Muscle of arm (tissue), 12 donors: ENCODE data around the gene RBM20. TPM values are rescaled to one million over a fixed set of nuclear protein-coding genes. Genes with fewer than 3 reads are reported as not detected.

Experiments
- DNase-seq: peaks from one replicate; pipeline ENCODE4 v3.0.0-alpha.2; 2013
- polyA plus RNA-seq, 12 donors: library from polyadenylated mRNA; unstranded; fragments of 120-200 nt; gene quantifications; one replicate each; pipeline ENCODE4 v1.2.1, GENCODE V29; 2013; ENCODE audit not compliant: insufficient read length in 12 of 12

RBM20 gene
- polyA plus RNA-seq, 12 donors = 6.1 to 17.6 (median 12.1) TPM; not detected in 1

GRCh38 chr10:110671788-110672579 lies 27.8 kb downstream of the RBM20 start:
- peak; percentile 40 for DNase-seq

- DNase-seq = no peak
These were observed 28.4 kb downstream of the RBM20 start for GRCh38 chr10:110672580-110672919.

GRCh38 chr10:110676016-110676415 lies 31.9 kb downstream of the RBM20 start:
- DNase-seq = no peak

- DNase-seq = peak; percentile 51
These were observed 35.5 kb downstream of the RBM20 start for GRCh38 chr10:110679486-110680272.

GRCh38 chr10:110680273-110681020 lies 36.3 kb downstream of the RBM20 start:
- no peak for DNase-seq

GRCh38 chr10:110681023-110681681 lies 37.0 kb downstream of the RBM20 start:
- DNase-seq = peak; percentile 22

GRCh38 chr10:110682348-110682747 lies 38.2 kb downstream of the RBM20 start:
- DNase-seq = no peak

GRCh38 chr10:110684800-110685446 lies 40.8 kb downstream of the RBM20 start:
- DNase-seq = no peak

GRCh38 chr10:110686047-110686446 lies 41.9 kb downstream of the RBM20 start:
- no peak for DNase-seq

GRCh38 chr10:110686949-110687348 lies 42.8 kb downstream of the RBM20 start:
- DNase-seq = no peak

- DNase-seq = no peak
These were observed 43.3 kb downstream of the RBM20 start for GRCh38 chr10:110687400-110687799.

GRCh38 chr10:110691139-110691538 lies 47.0 kb downstream of the RBM20 start:
- no peak for DNase-seq

GRCh38 chr10:110694263-110694662 lies 50.1 kb downstream of the RBM20 start:
- DNase-seq = no peak

- no peak for DNase-seq
These were observed 50.8 kb downstream of the RBM20 start for GRCh38 chr10:110694820-110695538.

GRCh38 chr10:110695539-110695886 lies 51.4 kb downstream of the RBM20 start:
- DNase-seq = no peak

- DNase-seq = no peak
These were observed 52.3 kb downstream of the RBM20 start for GRCh38 chr10:110696436-110696835.

- no peak for DNase-seq
These were observed 54.2 kb downstream of the RBM20 start for GRCh38 chr10:110698340-110698739.

GRCh38 chr10:110698782-110699201 lies 54.7 kb downstream of the RBM20 start:
- peak; percentile 28 for DNase-seq

- no peak for DNase-seq
These were observed 55.8 kb downstream of the RBM20 start for GRCh38 chr10:110699859-110700468.

GRCh38 chr10:110700947-110701616 lies 56.9 kb downstream of the RBM20 start:
- no peak for DNase-seq
